ENCODE results near the gene COPS7A.
"Not testable (repeated sequence)": the region's sequence is repeated elsewhere in the genome, so short reads cannot be mapped to it uniquely, and the experiment has no call there.

Gene COPS7A

DNA sequence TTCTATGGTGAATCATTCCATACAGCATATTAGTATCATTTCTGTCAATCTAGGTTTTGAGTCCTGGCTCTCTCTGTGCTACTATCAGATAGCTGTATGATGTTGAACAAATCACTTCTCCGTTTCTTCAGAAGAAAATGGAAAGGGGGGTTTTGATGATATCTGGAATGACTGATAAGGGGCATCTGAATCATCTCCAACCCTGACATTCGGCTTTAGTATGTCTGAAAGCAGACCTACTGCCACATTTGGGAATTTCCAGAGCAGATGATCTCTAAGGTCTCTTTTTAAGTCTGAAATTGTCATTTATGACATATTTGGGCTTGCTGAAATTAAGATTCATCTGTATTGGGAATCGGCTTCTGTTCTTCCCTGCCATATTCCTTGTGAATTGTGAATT lies 19.0 kb downstream of the COPS7A start:
- H3K27me3 ChIP-seq (replicated peaks; ENCODE audit: control insufficient read depth, insufficient read depth, low read length) = no peaks in the 10 kb centered on the region
- H3K36me3 ChIP-seq (ENCODE audit: control insufficient read depth, insufficient read depth, low read length) = peaks cover 2% of the 10 kb centered on the region
- no peak for DNase-seq (ENCODE audit: extremely low read depth, insufficient read length)

DNA sequence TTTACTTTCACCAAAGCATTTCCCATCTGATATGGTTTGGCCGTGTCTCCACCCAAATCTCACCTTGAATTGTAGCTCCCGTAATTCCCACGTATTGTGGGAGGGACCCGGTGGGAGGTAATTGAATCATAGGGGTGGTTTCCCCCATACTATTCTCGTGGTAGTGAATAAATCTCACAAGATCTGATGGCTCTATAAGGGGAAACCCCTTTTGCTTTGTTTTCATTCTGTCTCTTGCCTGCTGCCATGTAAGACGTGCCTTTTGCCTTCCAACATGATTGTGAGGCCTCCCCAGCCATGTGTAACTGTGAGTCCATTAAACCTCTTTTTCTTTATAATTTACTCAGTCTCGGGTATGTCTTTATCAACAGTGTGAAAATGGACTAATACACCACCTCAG lies 19.5 kb downstream of the COPS7A start:
- H3K36me3 ChIP-seq (ENCODE audit: control insufficient read depth, insufficient read depth, low read length); H3K27me3 ChIP-seq (replicated peaks; ENCODE audit: control insufficient read depth, insufficient read depth, low read length); H3K4me3 ChIP-seq (replicated peaks; ENCODE audit: low read depth, low read length); DNase-seq (ENCODE audit: extremely low read depth, insufficient read length): not testable (repeated sequence)

More for the DNA sequence above, 19.0 kb downstream of the COPS7A start:
- H3K4me3 ChIP-seq (replicated peaks; ENCODE audit: low read depth, low read length) = no peak overlapping the region
- TF ChIP-seq, protein P1, sequence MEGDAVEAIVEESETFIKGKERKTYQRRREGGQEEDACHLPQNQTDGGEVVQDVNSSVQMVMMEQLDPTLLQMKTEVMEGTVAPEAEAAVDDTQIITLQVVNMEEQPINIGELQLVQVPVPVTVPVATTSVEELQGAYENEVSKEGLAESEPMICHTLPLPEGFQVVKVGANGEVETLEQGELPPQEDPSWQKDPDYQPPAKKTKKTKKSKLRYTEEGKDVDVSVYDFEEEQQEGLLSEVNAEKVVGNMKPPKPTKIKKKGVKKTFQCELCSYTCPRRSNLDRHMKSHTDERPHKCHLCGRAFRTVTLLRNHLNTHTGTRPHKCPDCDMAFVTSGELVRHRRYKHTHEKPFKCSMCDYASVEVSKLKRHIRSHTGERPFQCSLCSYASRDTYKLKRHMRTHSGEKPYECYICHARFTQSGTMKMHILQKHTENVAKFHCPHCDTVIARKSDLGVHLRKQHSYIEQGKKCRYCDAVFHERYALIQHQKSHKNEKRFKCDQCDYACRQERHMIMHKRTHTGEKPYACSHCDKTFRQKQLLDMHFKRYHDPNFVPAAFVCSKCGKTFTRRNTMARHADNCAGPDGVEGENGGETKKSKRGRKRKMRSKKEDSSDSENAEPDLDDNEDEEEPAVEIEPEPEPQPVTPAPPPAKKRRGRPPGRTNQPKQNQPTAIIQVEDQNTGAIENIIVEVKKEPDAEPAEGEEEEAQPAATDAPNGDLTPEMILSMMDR (IDR thresholded peaks at IDR 0.05; ENCODE audit: insufficient read depth, low read length, poor library complexity, severe bottlenecking) = no peak

DNA sequence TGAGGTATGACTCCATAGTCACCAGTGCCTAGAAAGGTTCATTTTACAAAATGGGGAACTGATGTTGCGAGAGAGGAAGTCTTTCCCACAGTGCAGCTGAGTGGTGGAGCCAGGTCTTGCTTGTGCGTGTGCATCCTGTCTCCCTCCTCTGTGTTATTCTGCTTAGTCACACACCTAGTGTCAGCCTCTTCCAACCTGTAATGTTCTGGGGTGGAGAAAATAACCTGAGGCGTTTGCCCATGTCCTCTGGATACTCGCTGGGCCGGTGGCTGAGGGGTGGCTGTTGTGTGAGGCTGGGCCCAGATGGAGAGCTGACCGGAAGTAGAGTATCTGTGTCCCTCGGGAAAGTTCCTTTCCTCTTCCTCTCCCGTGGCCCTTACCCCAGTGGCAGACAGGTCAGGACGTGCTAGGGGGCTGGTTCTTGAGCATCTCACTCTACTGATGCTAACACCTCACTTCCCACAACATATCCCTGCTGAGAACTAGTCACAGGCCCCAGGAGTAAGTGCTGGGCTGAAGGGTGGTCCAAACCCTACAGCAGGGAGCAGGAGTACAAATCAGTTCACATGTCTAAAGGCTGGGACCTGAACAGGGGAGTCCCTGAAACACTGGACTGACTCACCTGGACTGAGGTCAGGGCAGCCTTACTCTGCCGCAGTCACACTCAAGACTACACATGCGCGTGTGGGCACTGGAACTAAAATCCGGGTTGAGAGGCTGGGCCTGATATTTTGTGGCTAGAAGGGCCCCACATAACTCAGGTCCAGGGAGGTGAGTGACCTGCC lies 22.1 kb downstream of the COPS7A start:
- H3K27me3 ChIP-seq (replicated peaks; ENCODE audit: control insufficient read depth, insufficient read depth, low read length) = no peaks in the 10 kb centered on the region
- DNase-seq (ENCODE audit: extremely low read depth, insufficient read length) = no peak
- TF ChIP-seq, protein P1 (IDR thresholded peaks at IDR 0.05; ENCODE audit: insufficient read depth, low read length, poor library complexity, severe bottlenecking) = no peak
- H3K36me3 ChIP-seq (ENCODE audit: control insufficient read depth, insufficient read depth, low read length) = peaks cover 21% of the 10 kb centered on the region
- no peak overlapping the region for H3K4me3 ChIP-seq (replicated peaks; ENCODE audit: low read depth, low read length)

DNA sequence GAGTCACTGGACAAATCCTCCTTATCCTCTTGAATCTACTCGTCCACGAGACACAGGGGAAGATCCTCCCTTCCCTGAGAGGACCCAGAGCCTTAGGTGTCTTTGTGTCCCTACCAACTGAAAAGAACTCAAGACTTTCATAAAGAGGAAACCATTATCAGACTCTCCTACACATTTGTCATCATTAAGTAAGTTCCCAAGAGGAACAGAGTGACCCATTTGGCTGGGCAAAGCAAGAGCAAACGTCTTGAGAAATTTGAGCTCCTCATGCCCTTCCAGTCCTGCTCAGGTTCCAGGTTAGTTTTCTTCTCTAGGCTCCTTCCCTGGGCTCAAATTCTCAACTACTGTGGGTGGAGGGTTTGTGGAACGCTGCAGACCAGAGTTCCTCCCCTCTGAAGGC lies 23.4 kb downstream of the COPS7A start:
- no peak for DNase-seq (ENCODE audit: extremely low read depth, insufficient read length)
- TF ChIP-seq, protein P1 (IDR thresholded peaks at IDR 0.05; ENCODE audit: insufficient read depth, low read length, poor library complexity, severe bottlenecking) = no peak
- H3K4me3 ChIP-seq (replicated peaks; ENCODE audit: low read depth, low read length) = no peak overlapping the region
- H3K27me3 ChIP-seq (replicated peaks; ENCODE audit: control insufficient read depth, insufficient read depth, low read length) = no peaks in the 10 kb centered on the region
- peaks cover 24% of the 10 kb centered on the region for H3K36me3 ChIP-seq (ENCODE audit: control insufficient read depth, insufficient read depth, low read length)

DNA sequence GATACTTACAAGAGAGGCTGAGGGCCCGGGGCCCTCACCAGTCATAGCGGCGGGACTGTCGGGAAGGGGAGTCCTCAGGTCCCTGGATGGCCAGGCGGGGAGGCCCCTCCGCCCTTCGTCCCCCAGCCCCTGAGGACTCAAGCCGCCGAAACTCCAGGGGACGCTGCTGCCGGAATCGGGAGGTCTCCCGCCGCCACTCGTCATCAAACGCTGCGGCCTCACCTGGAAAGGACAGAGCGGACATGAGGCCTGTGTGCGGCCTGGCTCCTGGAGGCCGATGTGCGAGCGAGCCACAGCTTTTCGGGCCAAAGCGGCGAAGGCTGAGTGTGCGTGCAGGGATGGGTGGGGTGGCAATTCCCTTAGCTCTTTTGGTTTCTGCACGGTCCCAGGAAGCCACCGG lies 24.9 kb downstream of the COPS7A start:
- DNase-seq (ENCODE audit: extremely low read depth, insufficient read length) = no peak
- H3K4me3 ChIP-seq (replicated peaks; ENCODE audit: low read depth, low read length) = no peak overlapping the region
- TF ChIP-seq, protein P1 (IDR thresholded peaks at IDR 0.05; ENCODE audit: insufficient read depth, low read length, poor library complexity, severe bottlenecking) = no peak
- H3K27me3 ChIP-seq (replicated peaks; ENCODE audit: control insufficient read depth, insufficient read depth, low read length) = no peaks in the 10 kb centered on the region
- peaks cover 24% of the 10 kb centered on the region for H3K36me3 ChIP-seq (ENCODE audit: control insufficient read depth, insufficient read depth, low read length)

DNA sequence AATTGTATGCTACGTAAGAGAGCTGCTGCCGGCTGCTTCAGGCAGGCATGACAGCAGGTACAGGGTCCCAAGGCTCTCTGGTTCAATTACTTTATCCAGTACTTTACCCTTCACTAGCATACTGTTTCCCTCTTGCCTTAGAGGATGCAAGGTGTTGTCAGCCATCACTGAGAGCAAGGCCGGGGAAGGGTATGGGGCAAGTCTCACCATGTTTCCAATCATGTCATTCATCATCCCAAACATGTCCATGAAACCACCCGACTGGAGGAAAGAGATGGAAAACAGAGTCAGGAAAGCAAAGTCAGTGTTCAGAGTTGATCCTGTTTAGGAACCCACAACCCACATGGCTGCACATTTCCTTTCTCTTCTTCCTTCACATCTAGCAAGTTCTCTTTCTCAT lies 26.7 kb downstream of the COPS7A start:
- no peaks in the 10 kb centered on the region for H3K27me3 ChIP-seq (replicated peaks; ENCODE audit: control insufficient read depth, insufficient read depth, low read length)
- no peak overlapping the region for H3K4me3 ChIP-seq (replicated peaks; ENCODE audit: low read depth, low read length)
- TF ChIP-seq, protein P1 (IDR thresholded peaks at IDR 0.05; ENCODE audit: insufficient read depth, low read length, poor library complexity, severe bottlenecking) = no peak
- DNase-seq (ENCODE audit: extremely low read depth, insufficient read length) = no peak
- H3K36me3 ChIP-seq (ENCODE audit: control insufficient read depth, insufficient read depth, low read length) = peaks cover 24% of the 10 kb centered on the region
